ENCODE data around the gene B3GAT1.

DNA sequence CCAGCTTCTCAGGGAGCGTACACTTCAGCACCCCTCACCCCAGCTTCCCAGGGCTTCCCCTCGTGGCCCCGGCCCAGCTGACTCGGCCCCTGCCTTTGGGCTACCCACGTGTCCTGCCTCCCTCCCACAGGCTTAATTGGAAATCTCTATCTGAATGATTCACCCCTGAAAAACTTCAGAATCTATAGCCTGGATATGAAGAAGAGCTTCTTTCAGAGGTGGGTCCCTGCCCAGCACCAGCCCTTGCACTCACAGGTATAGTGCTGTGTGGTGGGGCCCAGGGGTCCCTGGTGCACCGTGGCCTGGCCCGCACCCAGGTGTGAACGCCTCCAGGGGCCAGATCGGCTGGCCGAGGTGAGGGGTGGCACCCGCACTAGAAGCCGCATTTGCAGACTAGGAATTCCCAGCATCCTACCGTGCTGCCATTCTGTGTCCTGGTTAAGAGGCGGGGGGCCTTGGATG lies 38.4 kb downstream of the B3GAT1 start:
- TF ChIP-seq CTCF (IDR thresholded peaks at IDR 0.05) (no peak), POLR2AphosphoS5 (IDR thresholded peaks at IDR 0.05) (no peak), POLR2A (IDR thresholded peaks at IDR 0.05) (no peak)

Measured in breast epithelium (tissue), 3 donors.